DND-41 (cell line): ENCODE measurements around the gene GPR39.

Experiments
- CTCF ChIP-seq: IDR thresholded peaks from 2 replicates; pipeline ENCODE4 v1.5.1; 2012; ENCODE audit warnings: borderline replicate concordance, low read length, moderate library complexity, mild to moderate bottlenecking; ENCODE audit not compliant: poor library complexity, severe bottlenecking; ENCODE audit errors: extremely low read depth
- EZH2 ChIP-seq: IDR thresholded peaks from 3 replicates; pipeline ENCODE4 v1.6.1; 2012; ENCODE audit warnings: borderline replicate concordance, low read depth, mild to moderate bottlenecking, moderate library complexity, low read length, inconsistent platforms; ENCODE audit not compliant: severe bottlenecking

GRCh38 chr2:132484144-132484543 is 67.5 kb downstream of the GPR39 start:
- no peak for TF ChIP-seq CTCF
- no peak for TF ChIP-seq EZH2
